ENCODE measurements around the gene MPO.

- TF ChIP-seq CTCF (IDR thresholded peaks at IDR 0.05) (no peak), POLR2AphosphoS5 (IDR thresholded peaks at IDR 0.05) (no peak)
Observed at GRCh38 chr17:58319173-58320162, 38.7 kb upstream of the MPO start.
